ENCODE measurements around the gene B3GALT5. TPM values are rescaled to one million over a fixed set of nuclear protein-coding genes. Genes with fewer than 3 reads are reported as not detected.

Gene B3GALT5
- total and polyA plus RNA-seq, 8 donors = 0.03 to 1.5 (median 1.1) TPM

DNA sequence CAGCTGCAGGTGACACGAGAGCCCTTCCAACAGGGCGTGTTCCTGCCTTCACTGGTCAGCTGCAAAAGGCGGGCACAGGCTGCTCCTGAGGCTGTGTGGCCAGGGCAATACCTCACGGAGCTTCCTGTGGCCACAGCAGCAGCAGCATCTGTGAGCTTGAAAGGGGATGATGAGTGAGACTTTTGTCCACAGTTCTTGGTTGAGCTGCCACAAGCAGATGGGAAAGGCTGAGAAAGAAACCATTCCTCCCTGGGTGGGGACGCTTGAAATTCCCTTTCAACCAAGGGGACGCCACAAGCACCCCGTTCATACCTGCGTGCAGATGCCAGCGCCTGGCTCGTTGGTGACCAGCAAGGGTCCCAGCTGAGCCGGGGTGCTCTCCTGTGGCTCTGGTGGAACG lies 37.6 kb downstream of the B3GALT5 start:
- ATAC-seq = no peak
- DNase-seq = no peak
- H3K36me3 ChIP-seq = no peaks in the 10 kb centered on the region
- no peak overlapping the region for H3K4me3 ChIP-seq
- no peaks in the 10 kb centered on the region for H3K27me3 ChIP-seq
- no peaks in the 10 kb centered on the region for H3K4me1 ChIP-seq
- H3K9me3 ChIP-seq = peaks cover 0 to 12% of the 10 kb centered on the region in 2 donors
- TF ChIP-seq CTCF (IDR thresholded peaks at IDR 0.05) = no peak
- intact Hi-C loops (cut with DNase I) = no loop called here
- H3K27ac ChIP-seq = no peak overlapping the region

DNA sequence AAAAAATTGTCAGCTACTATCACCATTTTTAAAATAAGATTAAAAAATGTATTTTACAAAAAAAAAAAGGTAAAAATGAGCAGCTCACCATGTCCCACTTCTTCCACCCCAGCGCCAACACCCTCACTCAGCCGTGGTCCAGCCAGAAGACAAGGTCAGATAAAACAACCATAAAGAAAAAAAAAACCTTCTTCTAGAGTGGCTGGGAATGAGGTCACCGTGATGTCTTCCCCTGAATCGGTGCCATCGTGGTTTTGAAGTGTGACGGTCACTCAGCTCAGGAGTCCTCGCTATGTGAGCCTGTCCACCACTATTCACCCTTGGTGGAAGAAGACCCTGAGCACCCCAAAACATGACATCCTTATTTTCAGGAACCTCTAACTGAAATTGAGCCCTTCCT lies 38.1 kb downstream of the B3GALT5 start:
- intact Hi-C loops (cut with DNase I) = no loop called here
- Histone ChIP-seq H3K4me1 (no peaks in the 10 kb centered on the region), H3K27me3 (no peaks in the 10 kb centered on the region), H3K4me3 (no peak overlapping the region), H3K36me3 (no peaks in the 10 kb centered on the region), H3K9me3 (peaks cover 0 to 12% of the 10 kb centered on the region in 2 donors), H3K27ac (no peak overlapping the region)
- no peak for TF ChIP-seq CTCF (IDR thresholded peaks at IDR 0.05)
- no peak for DNase-seq
- no peak for ATAC-seq

GRCh38 chr21:39651206-39651605 lies 38.5 kb downstream of the B3GALT5 start:
- ATAC-seq (no peak), DNase-seq (no peak)
- Histone ChIP-seq H3K27ac (no peak overlapping the region), H3K4me3 (no peak overlapping the region), H3K9me3 (peaks cover 0 to 12% of the 10 kb centered on the region in 2 donors), H3K4me1 (no peaks in the 10 kb centered on the region), H3K36me3 (no peaks in the 10 kb centered on the region), H3K27me3 (no peaks in the 10 kb centered on the region)
- intact Hi-C loops (cut with DNase I) = no loop called here
- no peak for TF ChIP-seq CTCF (IDR thresholded peaks at IDR 0.05)

DNA sequence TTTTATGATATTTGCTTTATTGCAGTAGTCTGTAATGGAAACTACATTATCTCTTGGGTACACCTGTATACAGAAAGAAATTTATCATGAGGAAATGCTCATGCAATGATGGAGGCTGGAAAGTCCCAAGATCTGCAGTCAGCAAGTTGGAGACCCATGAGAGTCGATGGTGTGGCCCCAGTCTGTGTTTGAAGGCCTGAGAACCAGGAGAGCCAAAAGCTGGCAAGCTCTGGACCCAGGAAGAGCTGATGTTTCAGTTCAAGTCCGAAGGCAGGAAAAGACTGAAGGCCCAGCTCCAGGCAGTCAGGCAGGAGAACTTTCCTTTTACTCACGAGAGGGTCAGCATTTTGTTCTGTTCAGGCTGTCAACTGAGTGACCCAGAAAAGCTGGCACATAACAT lies 42.2 kb downstream of the B3GALT5 start:
- Histone ChIP-seq H3K9me3 (peaks cover 0 to 12% of the 10 kb centered on the region in 2 donors), H3K36me3 (no peaks in the 10 kb centered on the region), H3K4me3 (no peak overlapping the region), H3K27ac (no peak overlapping the region), H3K27me3 (peaks cover 0 to 5% of the 10 kb centered on the region in 2 donors), H3K4me1 (peaks cover 0 to 5% of the 10 kb centered on the region in 2 donors)
- DNase-seq (no peak), ATAC-seq (no peak)
- intact Hi-C loops (cut with DNase I) = no loop called here
- no peak for TF ChIP-seq CTCF (IDR thresholded peaks at IDR 0.05)

DNA sequence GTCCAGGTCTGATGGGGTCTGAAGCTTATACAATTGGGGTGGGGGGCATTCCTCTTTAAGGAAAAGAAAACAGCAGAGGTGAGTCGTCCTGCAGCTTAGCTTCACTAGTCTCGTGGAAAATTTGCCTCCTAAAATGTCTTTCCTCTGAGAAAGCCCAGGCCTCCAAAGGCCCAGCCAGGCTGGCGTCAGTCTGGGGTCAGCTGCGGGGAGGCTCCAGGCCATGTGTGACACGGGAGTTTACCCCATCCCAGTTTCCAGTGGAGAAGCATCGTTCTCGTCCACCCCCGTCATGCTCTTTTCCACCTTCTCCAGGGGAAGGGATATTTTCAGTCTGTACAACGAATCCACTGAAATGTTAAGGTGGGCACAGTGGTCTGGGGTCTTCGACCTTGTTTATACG lies 42.8 kb downstream of the B3GALT5 start:
- ATAC-seq (no peak), DNase-seq (no peak)
- no peaks in the 10 kb centered on the region for H3K36me3 ChIP-seq
- H3K27me3 ChIP-seq = peaks cover 0 to 11% of the 10 kb centered on the region in 2 donors
- TF ChIP-seq CTCF (IDR thresholded peaks at IDR 0.05) = no peak
- intact Hi-C loops (cut with DNase I) = no loop called here
- H3K27ac ChIP-seq = no peak overlapping the region
- H3K4me1 ChIP-seq = peaks cover 0 to 6% of the 10 kb centered on the region in 2 donors
- H3K4me3 ChIP-seq = no peak overlapping the region
- peaks cover 0 to 12% of the 10 kb centered on the region in 2 donors for H3K9me3 ChIP-seq
